GM12875 (cell line): ENCODE data around the gene RASA3.

ENCODE experiments used
- H3K4me3 ChIP-seq: one replicate; pipeline ENCODE4 v1.5.1; 2011; ENCODE audit warnings: low read depth, low read length, control low read depth
- TF ChIP-seq, protein P1 (sequence below): IDR thresholded peaks from 2 replicates; pipeline ENCODE4 v1.5.1; 2011; ENCODE audit warnings: low read depth, mild to moderate bottlenecking, control low read depth, inconsistent platforms, low read length, moderate library complexity, borderline replicate concordance; ENCODE audit not compliant: insufficient read depth

RASA3 gene

DNA sequence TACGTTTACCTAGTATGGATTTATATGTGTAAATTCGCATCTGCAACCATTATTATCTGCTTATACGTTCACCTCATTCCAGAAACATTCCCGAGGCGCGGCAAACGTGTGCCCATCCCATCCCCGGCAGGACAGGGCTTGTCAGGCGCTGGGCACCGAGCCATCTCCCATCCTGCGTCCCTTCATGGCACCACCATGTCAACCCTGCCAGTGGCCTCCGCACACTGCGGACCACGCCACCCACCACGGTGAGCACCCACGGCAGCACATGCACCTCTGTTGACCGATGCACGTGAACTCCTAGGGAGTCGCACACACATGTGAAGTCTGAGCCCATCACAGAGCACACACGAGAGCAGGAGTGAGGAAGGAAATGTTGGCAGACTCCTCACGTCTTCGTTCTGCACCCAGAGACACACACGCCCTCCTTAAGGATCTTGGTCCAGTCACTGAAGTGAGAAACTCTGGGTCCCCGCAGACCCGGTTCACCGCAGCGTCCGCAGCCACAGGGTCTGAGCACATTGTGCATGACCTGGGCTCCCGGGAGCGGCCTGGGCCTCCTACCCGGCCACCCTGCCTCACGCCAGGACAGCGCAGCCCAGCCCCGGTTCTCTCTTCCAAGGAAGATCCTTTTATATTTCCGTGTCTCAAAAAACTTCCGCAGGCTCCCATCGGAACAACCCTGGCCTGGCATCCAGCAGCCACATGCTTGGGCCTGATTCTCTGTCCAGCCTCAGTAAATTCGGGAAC, 90.2 kb downstream of the RASA3 start:
- TF ChIP-seq, protein P1, sequence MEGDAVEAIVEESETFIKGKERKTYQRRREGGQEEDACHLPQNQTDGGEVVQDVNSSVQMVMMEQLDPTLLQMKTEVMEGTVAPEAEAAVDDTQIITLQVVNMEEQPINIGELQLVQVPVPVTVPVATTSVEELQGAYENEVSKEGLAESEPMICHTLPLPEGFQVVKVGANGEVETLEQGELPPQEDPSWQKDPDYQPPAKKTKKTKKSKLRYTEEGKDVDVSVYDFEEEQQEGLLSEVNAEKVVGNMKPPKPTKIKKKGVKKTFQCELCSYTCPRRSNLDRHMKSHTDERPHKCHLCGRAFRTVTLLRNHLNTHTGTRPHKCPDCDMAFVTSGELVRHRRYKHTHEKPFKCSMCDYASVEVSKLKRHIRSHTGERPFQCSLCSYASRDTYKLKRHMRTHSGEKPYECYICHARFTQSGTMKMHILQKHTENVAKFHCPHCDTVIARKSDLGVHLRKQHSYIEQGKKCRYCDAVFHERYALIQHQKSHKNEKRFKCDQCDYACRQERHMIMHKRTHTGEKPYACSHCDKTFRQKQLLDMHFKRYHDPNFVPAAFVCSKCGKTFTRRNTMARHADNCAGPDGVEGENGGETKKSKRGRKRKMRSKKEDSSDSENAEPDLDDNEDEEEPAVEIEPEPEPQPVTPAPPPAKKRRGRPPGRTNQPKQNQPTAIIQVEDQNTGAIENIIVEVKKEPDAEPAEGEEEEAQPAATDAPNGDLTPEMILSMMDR = no peak

DNA sequence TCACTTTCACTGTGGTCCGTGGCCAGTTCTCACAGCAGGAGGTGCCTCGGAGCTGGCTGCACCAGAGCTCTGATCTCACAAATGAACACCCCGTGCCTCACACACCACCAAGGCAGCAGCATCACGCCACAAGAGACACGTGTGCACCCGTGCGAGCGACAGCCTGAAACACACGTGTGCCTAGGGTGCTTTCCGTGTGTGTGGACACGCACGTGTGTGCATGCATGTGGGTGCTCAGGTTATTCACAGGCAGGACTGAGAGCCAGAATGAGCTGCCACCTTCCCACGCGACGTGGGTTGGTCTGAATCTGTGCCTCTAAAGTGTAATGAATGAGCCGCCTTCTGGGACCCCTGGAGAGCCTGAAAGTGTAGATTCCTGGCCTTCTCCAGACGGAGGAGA, 90.9 kb downstream of the RASA3 start:
- no peak overlapping the region for H3K4me3 ChIP-seq
- TF ChIP-seq, protein P1 = no peak

More for the DNA sequence above, 90.2 kb downstream of the RASA3 start:
- no peak overlapping the region for H3K4me3 ChIP-seq

DNA sequence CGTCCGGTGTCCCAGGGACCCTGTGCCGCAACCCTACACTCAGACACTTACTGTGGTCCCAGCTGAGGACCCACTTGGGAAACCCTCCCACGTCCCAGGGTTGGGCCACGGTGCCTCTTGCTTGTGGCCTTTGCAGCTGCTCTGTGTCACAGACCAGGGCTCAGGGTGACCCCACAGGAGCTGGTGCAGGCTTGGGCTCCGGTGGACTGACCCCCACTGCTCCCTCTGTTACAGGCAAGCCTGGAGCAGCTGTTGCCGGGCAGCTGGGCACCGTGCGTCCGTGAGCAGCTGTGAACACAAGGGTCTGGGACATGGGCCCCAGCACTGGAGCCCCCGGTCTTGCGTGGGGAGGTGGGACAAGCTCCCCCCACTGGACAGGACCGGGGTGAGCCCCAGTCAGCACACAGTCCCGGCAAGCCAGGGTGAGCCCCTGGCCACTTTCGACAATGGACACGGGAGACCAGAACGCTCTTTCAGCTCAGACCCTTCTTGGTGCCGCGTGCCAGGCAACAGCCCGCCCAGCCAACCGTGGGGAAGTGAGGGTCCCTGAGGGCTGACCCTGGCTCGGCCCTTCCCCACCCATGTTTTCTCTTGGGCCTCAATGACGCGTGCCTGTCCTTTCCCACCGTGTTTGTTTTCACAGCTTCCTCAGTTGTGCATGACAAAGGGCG, 92.8 kb downstream of the RASA3 start:
- TF ChIP-seq, protein P1 = no peak
- no peak overlapping the region for H3K4me3 ChIP-seq

DNA sequence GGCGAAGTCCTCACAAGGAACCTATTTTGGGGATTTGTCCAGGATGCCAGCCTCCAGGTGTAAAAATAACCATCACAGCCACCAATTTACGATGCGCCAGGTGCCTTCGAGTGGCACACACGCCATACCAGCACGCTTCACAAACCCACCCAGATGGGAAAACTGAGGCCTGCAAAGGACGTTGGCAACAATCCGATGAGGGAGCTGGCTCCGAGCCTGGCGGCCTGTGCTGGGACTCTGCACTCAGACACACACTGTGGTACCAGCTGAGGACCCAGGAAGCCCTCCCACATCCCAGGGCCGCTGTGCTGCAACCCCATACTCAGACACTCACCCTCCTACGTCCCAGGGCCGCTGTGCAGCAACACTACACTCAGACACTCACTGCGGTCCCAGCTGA, 93.5 kb downstream of the RASA3 start:
- TF ChIP-seq, protein P1 = no peak
- no peak overlapping the region for H3K4me3 ChIP-seq

DNA sequence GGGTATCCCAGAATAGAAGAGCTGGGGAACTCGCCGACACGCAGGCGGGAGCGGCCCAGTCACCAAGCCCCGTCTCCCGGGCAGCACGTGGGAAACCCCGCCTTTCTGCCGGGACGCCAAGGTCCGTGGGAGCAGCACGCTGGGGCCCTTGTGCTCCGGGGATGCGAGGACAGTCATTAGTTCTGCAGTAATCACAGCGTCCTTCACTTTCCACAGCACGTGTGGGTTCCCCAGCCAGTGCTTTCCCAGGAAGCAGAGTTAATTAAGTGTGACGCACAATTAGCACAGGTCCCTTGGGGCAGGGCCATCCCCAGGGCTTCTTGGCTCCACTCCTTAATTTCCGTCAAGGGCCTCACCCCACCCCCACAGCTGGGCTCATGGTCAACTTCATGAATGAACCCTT, 94.2 kb downstream of the RASA3 start:
- H3K4me3 ChIP-seq = no peak overlapping the region
- TF ChIP-seq, protein P1 = no peak

DNA sequence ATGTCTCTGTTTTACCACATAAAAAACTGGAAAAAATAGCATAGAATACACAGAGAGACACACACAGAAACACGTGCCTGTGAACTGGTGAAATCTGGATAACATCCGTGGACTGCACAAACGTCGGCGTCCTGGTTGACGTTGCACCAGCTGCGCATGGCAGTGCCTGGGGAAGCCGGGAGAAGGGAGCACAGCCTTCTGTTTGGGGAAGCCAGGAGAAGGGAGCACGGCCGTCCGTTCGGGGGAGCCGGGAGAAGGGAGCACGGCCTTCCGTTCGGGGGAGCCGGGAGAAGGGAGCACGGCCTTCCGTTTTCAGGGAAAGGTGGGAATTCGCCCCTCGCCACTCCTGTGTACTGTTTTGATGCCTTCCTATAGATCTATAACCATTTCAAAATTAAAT, 94.7 kb downstream of the RASA3 start:
- H3K4me3 ChIP-seq = no peak overlapping the region
- TF ChIP-seq, protein P1 = no peak
